HepG2 (cell line): ENCODE measurements around the gene CYP4F8. TPM values are rescaled to one million over a fixed set of nuclear protein-coding genes. Genes with fewer than 3 reads are reported as not detected.

ENCODE experiments used
- ASH2L ChIP-seq: fragments of 300-600, 200-600 bp; sonication (generic); IDR thresholded peaks from 2 replicates; pipeline ENCODE4 v1.7.0; 2017; ENCODE audit warnings: low read depth, mild to moderate bottlenecking, moderate library complexity, mixed read lengths, low read length; ENCODE audit not compliant: insufficient read length
- DNMT1 ChIP-seq: sonication (generic); formaldehyde crosslinking; IDR thresholded peaks from 2 replicates; pipeline ENCODE4 v1.5.1; 2020; ENCODE audit warnings: mild to moderate bottlenecking, missing genetic modification reagents
- FOXA3 ChIP-seq: IDR thresholded peaks from 2 replicates; pipeline ENCODE4 v1.6.1; 2016; ENCODE audit warnings: missing genetic modification reagents, missing compliant biosample characterization
- FOXK2 ChIP-seq: fragments of 450-650 bp; IDR thresholded peaks from 2 replicates; pipeline ENCODE4 v1.6.1; 2016
- KLF11 ChIP-seq: IDR thresholded peaks from 2 replicates; pipeline ENCODE4 v1.6.1; 2016; ENCODE audit warnings: missing compliant biosample characterization
- KLF16 ChIP-seq, 2 experiments: sonication (generic) in 1 of 2; formaldehyde crosslinking in 1 of 2; IDR thresholded peaks; 2 replicates each; pipeline versions ENCODE4 v1.6.1 to v1.8.0; 2016 to 2023; ENCODE audit warnings: missing genetic modification reagents in 2 of 2, missing compliant biosample characterization in 1 of 2
- KLF6 ChIP-seq: IDR thresholded peaks from 2 replicates; pipeline ENCODE4 v1.8.0; 2016; ENCODE audit warnings: missing biosample characterization, missing genetic modification reagents
- NFKB2 ChIP-seq: sonication (generic); formaldehyde crosslinking; IDR thresholded peaks from 2 replicates; pipeline ENCODE4 v1.4.0; 2020; ENCODE audit warnings: missing genetic modification reagents, borderline replicate concordance
- RXRB ChIP-seq: IDR thresholded peaks from 2 replicates; pipeline ENCODE4 v1.6.1; 2016; ENCODE audit warnings: borderline replicate concordance, missing genetic modification reagents, missing compliant biosample characterization
- SIX1 ChIP-seq: sonication (generic); formaldehyde crosslinking; IDR thresholded peaks from 2 replicates; pipeline ENCODE4 v1.4.0; 2020; ENCODE audit warnings: missing genetic modification reagents, borderline replicate concordance
- TOE1 ChIP-seq: sonication (generic); formaldehyde crosslinking; IDR thresholded peaks from 2 replicates; pipeline ENCODE4 v1.4.0; 2020; ENCODE audit warnings: mild to moderate bottlenecking, missing genetic modification reagents
- TSC22D2 ChIP-seq: sonication (generic); formaldehyde crosslinking; IDR thresholded peaks from 2 replicates; pipeline ENCODE4 v1.5.1; 2020; ENCODE audit warnings: missing genetic modification reagents, mild to moderate bottlenecking, borderline replicate concordance
- XBP1 ChIP-seq: sonication (generic); formaldehyde crosslinking; IDR thresholded peaks from 2 replicates; pipeline ENCODE4 v1.5.0; 2020; ENCODE audit warnings: missing genetic modification reagents
- ZNF232 ChIP-seq: sonication (generic); formaldehyde crosslinking; IDR thresholded peaks from 2 replicates; pipeline ENCODE4 v1.4.0; 2020; ENCODE audit warnings: missing genetic modification reagents, borderline replicate concordance
- ZNF260 ChIP-seq: sonication (generic); formaldehyde crosslinking; IDR thresholded peaks from 2 replicates; pipeline ENCODE4 v1.4.0; 2020; ENCODE audit warnings: missing genetic modification reagents, low read depth, mild to moderate bottlenecking, borderline replicate concordance
- ZNF317 ChIP-seq: sonication (generic); formaldehyde crosslinking; IDR thresholded peaks from 2 replicates; pipeline ENCODE4 v1.5.0; 2020; ENCODE audit warnings: mild to moderate bottlenecking, missing genetic modification reagents
- ZNF430 ChIP-seq: sonication (generic); formaldehyde crosslinking; IDR thresholded peaks from 2 replicates; pipeline ENCODE4 v1.9.0; 2021; ENCODE audit warnings: mild to moderate bottlenecking, missing genetic modification reagents
- ZNF441 ChIP-seq: sonication (generic); formaldehyde crosslinking; IDR thresholded peaks from 2 replicates; pipeline ENCODE4 v1.7.0; 2021; ENCODE audit warnings: missing genetic modification reagents, borderline replicate concordance
- ZNF557 ChIP-seq: sonication (generic); formaldehyde crosslinking; IDR thresholded peaks from 2 replicates; pipeline ENCODE4 v1.4.0; 2020; ENCODE audit warnings: missing genetic modification reagents
- ZNF792 ChIP-seq: IDR thresholded peaks from 2 replicates; pipeline ENCODE4 v1.6.1; 2016
- polyA plus RNA-seq, 8 experiments: library from polyadenylated mRNA; depleted of rRNA in 3 of 8; stranded (reverse) in 7 of 8; unstranded in 1 of 8; fragments of >200 nt; fragmentation: Illumina TruSeq in 4 of 8; extraction: Trizol in 4 of 8; gene quantifications; 2 replicates each; pipeline versions ENCODE4 v1.2.1 to v1.2.3, GENCODE V29; 2011 to 2016; ENCODE audit warnings: low read depth in 4 of 8, missing spikeins in 1 of 8, mixed read lengths in 1 of 8; ENCODE audit not compliant: insufficient read depth in 1 of 8
- total RNA-seq, 5 experiments: library from RNA; depleted of rRNA; stranded (reverse); fragments of >200 nt; fragmentation: Illumina TruSeq; extraction: Trizol; gene quantifications; 2 replicates each; pipeline ENCODE4 v1.2.3, GENCODE V29; 2016; ENCODE audit warnings: low read depth in 1 of 5
- TF ChIP-seq, protein P1 (sequence below): sonication (generic); formaldehyde crosslinking; IDR thresholded peaks from 2 replicates; pipeline ENCODE4 v1.8.1; 2023; ENCODE audit warnings: mild to moderate bottlenecking, moderate library complexity, missing genetic modification reagents
- TF ChIP-seq, protein P2 (sequence below): sonication (generic); formaldehyde crosslinking; IDR thresholded peaks from 2 replicates; pipeline ENCODE4 v1.4.0; 2020; ENCODE audit warnings: missing genetic modification reagents
- TF ChIP-seq, protein P3 (sequence below): sonication (generic); formaldehyde crosslinking; IDR thresholded peaks from 2 replicates; pipeline ENCODE4 v1.9.0; 2021; ENCODE audit warnings: missing genetic modification reagents, borderline replicate concordance
- TF ChIP-seq, protein P4 (sequence below), 2 experiments: sonication (generic) in 1 of 2; formaldehyde crosslinking in 1 of 2; IDR thresholded peaks; 2 replicates each; pipeline versions ENCODE4 v1.4.0 to v1.6.1; 2018 to 2020; ENCODE audit warnings: missing genetic modification reagents in 2 of 2, borderline replicate concordance in 1 of 2, low read depth in 1 of 2, mild to moderate bottlenecking in 1 of 2, missing biosample characterization in 1 of 2

The CYP4F8 gene
- total and polyA plus RNA-seq, 2 of the 13 experiments (the other 11 are each of a cell fraction or from before 2014, with no cell fraction given): not detected

DNA sequence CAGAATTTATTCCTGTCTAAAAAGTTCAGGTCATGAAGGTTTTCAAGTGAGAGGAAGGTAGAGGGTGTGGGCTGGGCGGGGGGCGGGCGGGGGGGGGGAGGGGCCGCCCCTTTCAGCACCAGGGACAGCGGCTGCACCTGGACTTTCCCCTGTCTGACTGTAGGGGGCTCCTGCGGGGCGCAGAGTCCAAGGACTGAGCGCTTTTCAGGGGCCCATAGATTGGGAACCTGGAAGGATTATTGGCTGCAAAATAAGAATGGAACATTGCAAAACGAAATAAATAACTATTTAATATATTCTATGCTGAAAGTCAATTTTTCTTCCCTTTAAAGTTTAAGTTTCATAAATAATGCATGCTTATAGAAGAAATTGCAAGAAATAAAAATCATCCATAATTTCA lies 16.8 kb downstream of the CYP4F8 start (continued):
- TF ChIP-seq ASH2L (no peak), RXRB (CRISPR knock-in tag) (peak; percentile 52; the same call in 1 of the 2 replicates), ZNF430 (CRISPR knock-in tag) (0 out of 2 replicates have a peak, but pooled peaks have one; percentile 61), TSC22D2 (CRISPR knock-in tag) (peak; percentile 89), XBP1 (CRISPR knock-in tag) (peak; percentile 77; the same call in 1 of the 2 replicates), KLF11 (CRISPR knock-in tag) (peak; percentile 85; the same call in 1 of the 2 replicates), NFKB2 (CRISPR knock-in tag) (peak; percentile 81; the same call in 1 of the 2 replicates), SIX1 (CRISPR knock-in tag) (0 out of 2 replicates have a peak, but pooled peaks have one; percentile 40), ZNF792 (CRISPR knock-in tag) (0 out of 2 replicates have a peak, but pooled peaks have one; percentile 43), ZNF317 (CRISPR knock-in tag) (0 out of 2 replicates have a peak, but pooled peaks have one; percentile 42), KLF16 (CRISPR knock-in tag; IDR thresholded peaks at IDR 0.05) (peak in 1 of 2 experiments; percentile 88; a peak in 2 of 4 replicates), ZNF232 (CRISPR knock-in tag) (peak; percentile 93; the same call in 1 of the 2 replicates), TOE1 (CRISPR knock-in tag) (peak; percentile 49; the same call in 1 of the 2 replicates), ZNF260 (CRISPR knock-in tag) (no peak), DNMT1 (CRISPR knock-in tag) (no peak), KLF6 (peak; percentile 86), ZNF441 (CRISPR knock-in tag) (peak; percentile 68; the same call in 1 of the 2 replicates), FOXK2 (no peak), ZNF557 (CRISPR knock-in tag) (peak; percentile 86; the same call in 1 of the 2 replicates), FOXA3 (CRISPR knock-in tag) (0 out of 2 replicates have a peak, but pooled peaks have one; percentile 32)
- TF ChIP-seq, protein P1, sequence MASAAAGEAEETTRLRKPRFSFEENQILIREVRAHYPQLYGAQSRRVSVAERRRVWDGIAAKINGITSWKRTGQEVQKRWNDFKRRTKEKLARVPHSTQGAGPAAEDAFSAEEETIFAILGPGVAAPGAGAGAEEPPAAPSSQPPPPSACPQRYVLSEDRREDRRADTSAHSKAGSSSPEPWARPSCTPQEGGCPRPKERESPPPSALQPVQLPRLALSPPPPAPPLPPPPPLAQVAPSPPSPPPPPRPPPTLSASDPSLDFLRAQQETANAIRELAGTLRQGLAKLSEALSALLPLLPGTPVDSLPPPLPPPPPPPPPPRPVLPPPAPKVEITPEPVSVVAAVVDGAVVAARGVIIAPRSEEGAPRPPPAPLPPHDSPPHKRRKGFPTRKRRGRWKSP (CRISPR knock-in tag): 0 out of 2 replicates have a peak, but pooled peaks have one; percentile 26
- TF ChIP-seq, protein P2, sequence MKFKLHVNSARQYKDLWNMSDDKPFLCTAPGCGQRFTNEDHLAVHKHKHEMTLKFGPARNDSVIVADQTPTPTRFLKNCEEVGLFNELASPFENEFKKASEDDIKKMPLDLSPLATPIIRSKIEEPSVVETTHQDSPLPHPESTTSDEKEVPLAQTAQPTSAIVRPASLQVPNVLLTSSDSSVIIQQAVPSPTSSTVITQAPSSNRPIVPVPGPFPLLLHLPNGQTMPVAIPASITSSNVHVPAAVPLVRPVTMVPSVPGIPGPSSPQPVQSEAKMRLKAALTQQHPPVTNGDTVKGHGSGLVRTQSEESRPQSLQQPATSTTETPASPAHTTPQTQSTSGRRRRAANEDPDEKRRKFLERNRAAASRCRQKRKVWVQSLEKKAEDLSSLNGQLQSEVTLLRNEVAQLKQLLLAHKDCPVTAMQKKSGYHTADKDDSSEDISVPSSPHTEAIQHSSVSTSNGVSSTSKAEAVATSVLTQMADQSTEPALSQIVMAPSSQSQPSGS (CRISPR knock-in tag): no peak; the same call in 1 of the 2 replicates
- TF ChIP-seq, protein P3, sequence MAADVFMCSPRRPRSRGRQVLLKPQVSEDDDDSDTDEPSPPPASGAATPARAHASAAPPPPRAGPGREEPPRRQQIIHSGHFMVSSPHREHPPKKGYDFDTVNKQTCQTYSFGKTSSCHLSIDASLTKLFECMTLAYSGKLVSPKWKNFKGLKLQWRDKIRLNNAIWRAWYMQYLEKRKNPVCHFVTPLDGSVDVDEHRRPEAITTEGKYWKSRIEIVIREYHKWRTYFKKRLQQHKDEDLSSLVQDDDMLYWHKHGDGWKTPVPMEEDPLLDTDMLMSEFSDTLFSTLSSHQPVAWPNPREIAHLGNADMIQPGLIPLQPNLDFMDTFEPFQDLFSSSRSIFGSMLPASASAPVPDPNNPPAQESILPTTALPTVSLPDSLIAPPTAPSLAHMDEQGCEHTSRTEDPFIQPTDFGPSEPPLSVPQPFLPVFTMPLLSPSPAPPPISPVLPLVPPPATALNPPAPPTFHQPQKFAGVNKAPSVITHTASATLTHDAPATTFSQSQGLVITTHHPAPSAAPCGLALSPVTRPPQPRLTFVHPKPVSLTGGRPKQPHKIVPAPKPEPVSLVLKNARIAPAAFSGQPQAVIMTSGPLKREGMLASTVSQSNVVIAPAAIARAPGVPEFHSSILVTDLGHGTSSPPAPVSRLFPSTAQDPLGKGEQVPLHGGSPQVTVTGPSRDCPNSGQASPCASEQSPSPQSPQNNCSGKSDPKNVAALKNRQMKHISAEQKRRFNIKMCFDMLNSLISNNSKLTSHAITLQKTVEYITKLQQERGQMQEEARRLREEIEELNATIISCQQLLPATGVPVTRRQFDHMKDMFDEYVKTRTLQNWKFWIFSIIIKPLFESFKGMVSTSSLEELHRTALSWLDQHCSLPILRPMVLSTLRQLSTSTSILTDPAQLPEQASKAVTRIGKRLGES: peak; percentile 88
- TF ChIP-seq, protein P4, sequence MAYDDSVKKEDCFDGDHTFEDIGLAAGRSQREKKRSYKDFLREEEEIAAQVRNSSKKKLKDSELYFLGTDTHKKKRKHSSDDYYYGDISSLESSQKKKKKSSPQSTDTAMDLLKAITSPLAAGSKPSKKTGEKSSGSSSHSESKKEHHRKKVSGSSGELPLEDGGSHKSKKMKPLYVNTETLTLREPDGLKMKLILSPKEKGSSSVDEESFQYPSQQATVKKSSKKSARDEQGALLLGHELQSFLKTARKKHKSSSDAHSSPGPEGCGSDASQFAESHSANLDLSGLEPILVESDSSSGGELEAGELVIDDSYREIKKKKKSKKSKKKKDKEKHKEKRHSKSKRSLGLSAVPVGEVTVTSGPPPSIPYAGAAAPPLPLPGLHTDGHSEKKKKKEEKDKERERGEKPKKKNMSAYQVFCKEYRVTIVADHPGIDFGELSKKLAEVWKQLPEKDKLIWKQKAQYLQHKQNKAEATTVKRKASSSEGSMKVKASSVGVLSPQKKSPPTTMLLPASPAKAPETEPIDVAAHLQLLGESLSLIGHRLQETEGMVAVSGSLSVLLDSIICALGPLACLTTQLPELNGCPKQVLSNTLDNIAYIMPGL (CRISPR knock-in tag; IDR thresholded peaks at IDR 0.05; ENCODE audit: borderline replicate concordance in 1 of 2, low read depth in 1 of 2): no peak
